T-cell (primary cell): ENCODE measurements around the gene BCL10. TPM values are rescaled to one million over a fixed set of nuclear protein-coding genes. Genes with fewer than 3 reads are reported as not detected.
"Not testable (repeated sequence)": the region's sequence is repeated elsewhere in the genome, so short reads cannot be mapped to it uniquely, and the experiment has no call there.

ENCODE experiments used
- ATAC-seq, 4 experiments: fragments of 200-7000 bp in 3 of 4; fragments of 150-1000 bp in 1 of 4; cut with Tn5 transposase; replicated peaks in 1 of 4; 1 replicate in 3 of 4; 2 replicates in 1 of 4; pipeline ENCODE4 v1.10.0; 2021; ENCODE audit warnings: moderate library complexity in 3 of 4, mild to moderate bottlenecking in 2 of 4, moderate number of reproducible peaks in 1 of 4
- CTCF ChIA-PET, 2 donors: fragments of 300-600 bp; sonication (Branson Sonifier 250); formaldehyde crosslinking; loops; one replicate each; lab custom pipeline; 2022; ENCODE audit warnings: antibody characterized with exemption in 2 of 2; lab: Charles Lee
- POLR2A ChIA-PET, 2 donors: fragments of 300-600 bp; sonication (Branson Sonifier 250); formaldehyde crosslinking; loops; one replicate each; lab custom pipeline; 2022; ENCODE audit warnings: antibody characterized with exemption in 2 of 2; lab: Charles Lee
- DNase-seq, 35 experiments: peaks; one replicate each; pipeline versions ENCODE4 v3.0.0 to v3.0.0-alpha.2; 2013 to 2023
- H3K27ac ChIP-seq: one replicate; pipeline ENCODE4 v1.5.1; 2013; ENCODE audit warnings: low read length
- H3K27me3 ChIP-seq, 2 experiments: replicated peaks in 1 of 2; 1 replicate in 1 of 2; 2 replicates in 1 of 2; pipeline versions ENCODE4 v1.6.1 to v1.7.0; 2013; ENCODE audit warnings: low read length in 1 of 2, mixed read lengths in 1 of 2; ENCODE audit not compliant: control insufficient read depth in 2 of 2, insufficient read depth in 2 of 2; ENCODE audit errors: extremely low read depth in 1 of 2
- H3K36me3 ChIP-seq, 2 donors: 1 replicate in 1 of 2; 2 replicates in 1 of 2; pipeline versions ENCODE4 v1.6.1 to v1.7.0; 2013; ENCODE audit warnings: low read length in 1 of 2; ENCODE audit not compliant: control insufficient read depth in 2 of 2, insufficient read depth in 1 of 2; ENCODE audit errors: extremely low read depth in 1 of 2
- H3K4me1 ChIP-seq, 2 experiments: 1 replicate in 1 of 2; 2 replicates in 1 of 2; pipeline versions ENCODE4 v1.6.1 to v1.7.0; 2013; ENCODE audit warnings: low read length in 2 of 2, mixed read lengths in 1 of 2; ENCODE audit not compliant: insufficient read depth in 2 of 2, control insufficient read depth in 1 of 2; ENCODE audit errors: extremely low read depth in 1 of 2
- H3K4me3 ChIP-seq, 2 donors: 1 replicate in 1 of 2; 2 replicates in 1 of 2; pipeline versions ENCODE4 v1.5.1 to v1.7.0; 2013; ENCODE audit warnings: mild to moderate bottlenecking in 2 of 2, low read length in 1 of 2, moderate library complexity in 1 of 2; ENCODE audit not compliant: control insufficient read depth in 1 of 2; ENCODE audit errors: extremely low read depth in 1 of 2
- H3K9me3 ChIP-seq: 2 replicates; pipeline ENCODE4 v1.7.0; 2013
- H3K27ac Mint-ChIP-seq, 2 donors: one replicate each; pipeline ENCODE4 v1.8.0; 2020 to 2021; ENCODE audit warnings: mild to moderate bottlenecking in 2 of 2, mixed read lengths in 2 of 2
- H3K27me3 Mint-ChIP-seq, 2 donors: one replicate each; pipeline ENCODE4 v1.8.0; 2021 to 2022; ENCODE audit warnings: mixed read lengths in 2 of 2
- H3K36me3 Mint-ChIP-seq: one replicate; pipeline ENCODE4 v1.8.0; 2021; ENCODE audit warnings: mixed read lengths
- H3K4me1 Mint-ChIP-seq, 3 donors: one replicate each; pipeline ENCODE4 v1.8.0; 2020 to 2022; ENCODE audit warnings: mixed read lengths in 3 of 3, mild to moderate bottlenecking in 1 of 3
- H3K4me3 Mint-ChIP-seq, 3 donors: one replicate each; pipeline ENCODE4 v1.8.0; 2020 to 2022; ENCODE audit warnings: mild to moderate bottlenecking in 3 of 3, mixed read lengths in 3 of 3, moderate library complexity in 3 of 3
- H3K9me3 Mint-ChIP-seq, 3 donors: one replicate each; pipeline ENCODE4 v1.8.0; 2020 to 2022; ENCODE audit warnings: mixed read lengths in 3 of 3
- whole genome bisulfite sequencing: methylation state at CpG from one replicate; pipeline ENCODE4 v1.1.5; 2013; ENCODE audit warnings: missing lambda C conversion rate; ENCODE audit not compliant: insufficient coverage; 5-methylcytosine and 5-hydroxymethylcytosine counted together
- total RNA-seq, 35 experiments: library from RNA in 6 of 35; stranded (reverse) in 6 of 35; fragments of 120-200 nt in 1 of 35; gene quantifications; one replicate each; pipeline versions ENCODE4 v1.2.1 to v1.2.4 and lab custom pipeline; 2013 to 2026

Gene BCL10
- total RNA-seq, 5 donors from 2014 or later (not counting 1 experiment from before 2014, with no cell fraction given) = 25.8 to 40.0 (median 28.0) TPM

- no peaks in the 10 kb centered on the region for H3K27me3 ChIP-seq
- DNase-seq (peak in 1 of 35 experiments; percentile 13), ATAC-seq (no peak)
- peaks cover 38 to 54% (median 52%) of the 10 kb centered on the region in 3 donors for H3K4me1 Mint-ChIP-seq
- no peaks in the 10 kb centered on the region for H3K9me3 Mint-ChIP-seq
- H3K27ac ChIP-seq = no peak overlapping the region
- POLR2A ChIA-PET = interaction anchor here (0.5 to 2.6 kb wide), 9 partner anchors 9 to 450 kb away, joined by 3 to 20 read pairs (median 4); partner anchors contain the start of genes BCL10 (in 2 of the 2) and ZNHIT6 (in 1 of the 2)
- peaks cover 37% of the 10 kb centered on the region for H3K36me3 Mint-ChIP-seq
- peaks cover 0 to 20% of the 10 kb centered on the region in 2 donors for H3K36me3 ChIP-seq
- peak overlapping the region; percentile 56 to 95 for H3K27ac Mint-ChIP-seq
- H3K4me1 ChIP-seq = peaks cover 16 to 17% of the 10 kb centered on the region in 2 experiments
- peak overlapping the region; percentile 57 to 98 for H3K4me3 ChIP-seq
- 0% methylated on average over 5 of the region's 19 CpGs for WGBS
- H3K27me3 Mint-ChIP-seq = no peaks in the 10 kb centered on the region
- CTCF ChIA-PET = interaction anchor here (0.5 to 13.5 kb wide), 50 partner anchors 9 to 1168 kb away, joined by 3 to 285 read pairs (median 4); partner anchors contain the start of genes BCL10 (in 2 of the 2) and PRKACB (in 1 of the 2)
- peaks cover 2% of the 10 kb centered on the region for H3K9me3 ChIP-seq
- peak overlapping the region; percentile 92 to 98 (median 96) for H3K4me3 Mint-ChIP-seq
Observed at GRCh38 chr1:85258536-85259117, 17.8 kb downstream of the BCL10 start.

GRCh38 chr1:85249042-85249441 lies 27.4 kb downstream of the BCL10 start:
- not testable (repeated sequence) for H3K27me3 Mint-ChIP-seq, H3K27ac ChIP-seq, H3K9me3 Mint-ChIP-seq, H3K4me1 ChIP-seq, H3K27ac Mint-ChIP-seq, H3K9me3 ChIP-seq, DNase-seq, H3K27me3 ChIP-seq, ATAC-seq, H3K4me3 Mint-ChIP-seq, H3K4me3 ChIP-seq
- CTCF ChIA-PET = interaction anchor here in 1 of 2 donors (1.1 to 3.0 kb wide), 2 partner anchors 10 to 304 kb away, joined by 3 to 8 read pairs; no protein-coding TSS in a partner anchor
- H3K4me1 Mint-ChIP-seq = peaks cover 15 to 20% (median 15%) of the 10 kb centered on the region in 3 donors
- peaks cover 23% of the 10 kb centered on the region for H3K36me3 Mint-ChIP-seq
- H3K36me3 ChIP-seq = peaks cover 0 to 15% of the 10 kb centered on the region in 2 donors
- POLR2A ChIA-PET = interaction anchor here in 1 of 2 donors (0.6 kb wide), 1 partner anchor 196 kb away, joined by 3 read pairs; no protein-coding TSS in a partner anchor
- 100% methylated on average over 1 of the region's 3 CpGs for WGBS

GRCh38 chr1:85245891-85246290 lies 30.5 kb downstream of the BCL10 start:
- ChIA-PET CTCF (interaction anchor here in 1 of 2 donors (1.7 kb wide), 1 partner anchor 14 kb away, joined by 5 read pairs; the partner anchor contains the start of gene C1orf52), POLR2A (no interaction called here)
- no peak for ATAC-seq
- DNase-seq = no peak
- Mint-ChIP-seq H3K36me3 (peaks cover 13% of the 10 kb centered on the region), H3K9me3 (no peaks in the 10 kb centered on the region), H3K4me3 (no peak overlapping the region), H3K4me1 (peaks cover 4 to 15% (median 4%) of the 10 kb centered on the region in 3 donors), H3K27ac (no peak overlapping the region), H3K27me3 (no peaks in the 10 kb centered on the region)
- H3K9me3 ChIP-seq = no peaks in the 10 kb centered on the region
- H3K27ac ChIP-seq = no peak overlapping the region
- WGBS = 86% methylated on average over 1 of the region's 1 CpG
- H3K36me3 ChIP-seq = peaks cover 0 to 1% of the 10 kb centered on the region in 2 donors
- H3K27me3 ChIP-seq = no peaks in the 10 kb centered on the region
- H3K4me1 ChIP-seq = no peaks in the 10 kb centered on the region
- H3K4me3 ChIP-seq = no peak overlapping the region

- WGBS = no CpG with 5 or more reads among the region's 1 CpG
- Mint-ChIP-seq H3K9me3 (no peaks in the 10 kb centered on the region), H3K4me3 (no peak overlapping the region), H3K4me1 (peaks cover 9 to 16% (median 9%) of the 10 kb centered on the region in 3 donors), H3K27ac (no peak overlapping the region), H3K27me3 (no peaks in the 10 kb centered on the region), H3K36me3 (peaks cover 9% of the 10 kb centered on the region)
- no peaks in the 10 kb centered on the region for H3K36me3 ChIP-seq
- H3K27ac ChIP-seq = no peak overlapping the region
- ChIA-PET POLR2A (no interaction called here), CTCF (interaction anchor here (0.6 to 1.7 kb wide), 4 partner anchors 9 to 21 kb away, joined by 3 to 6 read pairs (median 4); partner anchors contain the start of gene C1orf52 (in 1 of the 2))
- DNase-seq (no peak), ATAC-seq (no peak)
- no peak overlapping the region for H3K4me3 ChIP-seq
- no peaks in the 10 kb centered on the region for H3K27me3 ChIP-seq
- no peaks in the 10 kb centered on the region for H3K9me3 ChIP-seq
- peaks cover 0 to 1% of the 10 kb centered on the region in 2 experiments for H3K4me1 ChIP-seq
Observed at GRCh38 chr1:85245456-85245855, 31.0 kb downstream of the BCL10 start.

GRCh38 chr1:85244271-85245061 lies 32.0 kb downstream of the BCL10 start:
- DNase-seq (no peak), ATAC-seq (no peak)
- no peak overlapping the region for H3K27ac ChIP-seq
- no peak overlapping the region for H3K27ac Mint-ChIP-seq
- H3K4me1 Mint-ChIP-seq = peaks cover 12 to 15% (median 12%) of the 10 kb centered on the region in 3 donors
- ChIA-PET CTCF (interaction anchor here (0.6 to 1.7 kb wide), 5 partner anchors 10 to 239 kb away, joined by 3 to 6 read pairs (median 3); partner anchors contain the start of gene C1orf52 (in 1 of the 2)), POLR2A (no interaction called here)
- H3K27me3 Mint-ChIP-seq = no peaks in the 10 kb centered on the region
- H3K9me3 ChIP-seq = no peaks in the 10 kb centered on the region
- H3K4me3 ChIP-seq = no peak overlapping the region
- WGBS = 54% methylated on average over 3 of the region's 4 CpGs
- peaks cover 0 to 2% of the 10 kb centered on the region in 2 experiments for H3K4me1 ChIP-seq
- H3K36me3 Mint-ChIP-seq = peaks cover 2% of the 10 kb centered on the region
- no peaks in the 10 kb centered on the region for H3K36me3 ChIP-seq
- no peak overlapping the region for H3K4me3 Mint-ChIP-seq
- no peaks in the 10 kb centered on the region for H3K9me3 Mint-ChIP-seq
- H3K27me3 ChIP-seq = no peaks in the 10 kb centered on the region

GRCh38 chr1:85243372-85243771 lies 33.1 kb downstream of the BCL10 start:
- H3K4me3 Mint-ChIP-seq = no peak overlapping the region
- H3K4me1 ChIP-seq = peaks cover 0 to 2% of the 10 kb centered on the region in 2 experiments
- ATAC-seq (no peak), DNase-seq (no peak)
- H3K27ac Mint-ChIP-seq = no peak overlapping the region
- no peaks in the 10 kb centered on the region for H3K27me3 Mint-ChIP-seq
- no peaks in the 10 kb centered on the region for H3K36me3 ChIP-seq
- no peaks in the 10 kb centered on the region for H3K9me3 Mint-ChIP-seq
- H3K4me3 ChIP-seq = no peak overlapping the region
- H3K9me3 ChIP-seq = no peaks in the 10 kb centered on the region
- H3K4me1 Mint-ChIP-seq = peaks cover 12 to 15% (median 12%) of the 10 kb centered on the region in 3 donors
- CTCF ChIA-PET = interaction anchor here (0.6 to 0.8 kb wide), 2 partner anchors 25 to 238 kb away, joined by 3 to 5 read pairs; no protein-coding TSS in a partner anchor
- H3K36me3 Mint-ChIP-seq = no peaks in the 10 kb centered on the region
- H3K27ac ChIP-seq = no peak overlapping the region
- POLR2A ChIA-PET = no interaction called here
- no peaks in the 10 kb centered on the region for H3K27me3 ChIP-seq
